PFSK-1 (cell line): Measurements from ENCODE around the gene FAXDC2.

Experiments
- FOXP2 ChIP-seq: optimal IDR thresholded peaks from 2 replicates; pipeline ENCODE3; 2011; ENCODE audit warnings: borderline replicate concordance, control low read depth, inconsistent platforms; ENCODE audit not compliant: insufficient read depth; ENCODE audit errors: extremely low read length, extremely low read depth
- POLR2AphosphoS5 ChIP-seq: IDR thresholded peaks from 2 replicates; pipeline ENCODE4 v1.6.1; 2012; ENCODE audit warnings: low read depth, mild to moderate bottlenecking, control low read depth, low read length, moderate library complexity
- SIN3A ChIP-seq: IDR thresholded peaks from 2 replicates; pipeline ENCODE4 v1.6.1; 2012; ENCODE audit warnings: mild to moderate bottlenecking, low read length, moderate library complexity, borderline replicate concordance; ENCODE audit not compliant: insufficient read depth
- TAF1 ChIP-seq: IDR thresholded peaks from 2 replicates; pipeline ENCODE4 v1.6.1; 2012; ENCODE audit warnings: low read length, control low read depth, borderline replicate concordance; ENCODE audit not compliant: insufficient read depth
- TF ChIP-seq, protein P1 (sequence below), 2 experiments: IDR thresholded peaks; 2 replicates each; pipeline versions ENCODE4 v1.6.1 to v1.8.0; 2011 to 2012; ENCODE audit warnings: low read depth in 2 of 2, low read length in 2 of 2, control low read depth in 1 of 2, inconsistent platforms in 1 of 2, mild to moderate bottlenecking in 1 of 2, moderate library complexity in 1 of 2; ENCODE audit not compliant: insufficient read depth in 1 of 2

The FAXDC2 gene

DNA sequence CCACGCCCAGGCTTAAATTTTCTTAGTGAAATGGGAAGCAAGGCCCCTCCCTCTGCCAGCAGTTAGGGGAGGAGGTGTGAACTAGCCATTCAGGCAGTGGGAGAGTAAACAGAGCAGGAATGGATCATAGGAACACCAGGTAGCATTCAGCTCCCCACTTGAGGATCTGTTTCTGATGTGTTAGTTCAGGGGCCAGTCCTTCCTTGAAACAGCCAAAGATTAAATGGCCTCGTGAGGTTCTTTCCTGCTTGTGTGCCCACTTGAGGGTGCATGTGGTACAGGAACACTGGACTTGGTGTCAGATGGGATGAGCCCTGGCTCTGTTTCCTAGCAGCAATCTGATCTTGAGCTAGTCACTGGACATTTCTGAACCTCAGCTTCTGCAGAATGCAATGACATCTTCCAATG, 21.2 kb downstream of the FAXDC2 start:
- TF ChIP-seq POLR2AphosphoS5 (no peak), FOXP2 (no peak), SIN3A (no peak), TAF1 (no peak)
- TF ChIP-seq, protein P1, sequence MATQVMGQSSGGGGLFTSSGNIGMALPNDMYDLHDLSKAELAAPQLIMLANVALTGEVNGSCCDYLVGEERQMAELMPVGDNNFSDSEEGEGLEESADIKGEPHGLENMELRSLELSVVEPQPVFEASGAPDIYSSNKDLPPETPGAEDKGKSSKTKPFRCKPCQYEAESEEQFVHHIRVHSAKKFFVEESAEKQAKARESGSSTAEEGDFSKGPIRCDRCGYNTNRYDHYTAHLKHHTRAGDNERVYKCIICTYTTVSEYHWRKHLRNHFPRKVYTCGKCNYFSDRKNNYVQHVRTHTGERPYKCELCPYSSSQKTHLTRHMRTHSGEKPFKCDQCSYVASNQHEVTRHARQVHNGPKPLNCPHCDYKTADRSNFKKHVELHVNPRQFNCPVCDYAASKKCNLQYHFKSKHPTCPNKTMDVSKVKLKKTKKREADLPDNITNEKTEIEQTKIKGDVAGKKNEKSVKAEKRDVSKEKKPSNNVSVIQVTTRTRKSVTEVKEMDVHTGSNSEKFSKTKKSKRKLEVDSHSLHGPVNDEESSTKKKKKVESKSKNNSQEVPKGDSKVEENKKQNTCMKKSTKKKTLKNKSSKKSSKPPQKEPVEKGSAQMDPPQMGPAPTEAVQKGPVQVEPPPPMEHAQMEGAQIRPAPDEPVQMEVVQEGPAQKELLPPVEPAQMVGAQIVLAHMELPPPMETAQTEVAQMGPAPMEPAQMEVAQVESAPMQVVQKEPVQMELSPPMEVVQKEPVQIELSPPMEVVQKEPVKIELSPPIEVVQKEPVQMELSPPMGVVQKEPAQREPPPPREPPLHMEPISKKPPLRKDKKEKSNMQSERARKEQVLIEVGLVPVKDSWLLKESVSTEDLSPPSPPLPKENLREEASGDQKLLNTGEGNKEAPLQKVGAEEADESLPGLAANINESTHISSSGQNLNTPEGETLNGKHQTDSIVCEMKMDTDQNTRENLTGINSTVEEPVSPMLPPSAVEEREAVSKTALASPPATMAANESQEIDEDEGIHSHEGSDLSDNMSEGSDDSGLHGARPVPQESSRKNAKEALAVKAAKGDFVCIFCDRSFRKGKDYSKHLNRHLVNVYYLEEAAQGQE (IDR thresholded peaks at IDR 0.05; ENCODE audit: insufficient read depth in 1 of 2, low read depth in 2 of 2, low read length in 2 of 2) = no peak

DNA sequence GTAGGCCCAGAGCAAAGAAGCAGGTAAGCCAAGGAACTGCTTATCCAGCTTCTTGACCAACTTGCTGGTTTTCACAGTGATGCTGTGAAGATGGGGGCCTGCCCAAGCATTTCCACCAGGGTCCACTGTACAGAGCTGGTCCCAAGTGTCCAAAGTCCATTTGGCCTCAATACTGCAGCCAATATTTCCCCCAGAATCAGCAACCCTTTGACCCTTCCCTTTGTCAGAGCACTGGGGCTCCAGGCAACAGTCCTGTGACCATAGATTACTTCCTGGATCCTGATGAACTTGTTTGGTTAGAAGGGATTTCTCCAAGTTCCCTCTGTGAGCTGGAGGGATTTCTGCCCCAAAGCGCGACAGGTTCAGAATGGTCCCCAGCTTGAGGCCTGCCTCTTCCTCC, 26.3 kb downstream of the FAXDC2 start:
- TF ChIP-seq TAF1 = no peak
- no peak for TF ChIP-seq FOXP2
- TF ChIP-seq, protein P1 (IDR thresholded peaks at IDR 0.05; ENCODE audit: insufficient read depth in 1 of 2, low read depth in 2 of 2, low read length in 2 of 2) = no peak
- no peak for TF ChIP-seq SIN3A

DNA sequence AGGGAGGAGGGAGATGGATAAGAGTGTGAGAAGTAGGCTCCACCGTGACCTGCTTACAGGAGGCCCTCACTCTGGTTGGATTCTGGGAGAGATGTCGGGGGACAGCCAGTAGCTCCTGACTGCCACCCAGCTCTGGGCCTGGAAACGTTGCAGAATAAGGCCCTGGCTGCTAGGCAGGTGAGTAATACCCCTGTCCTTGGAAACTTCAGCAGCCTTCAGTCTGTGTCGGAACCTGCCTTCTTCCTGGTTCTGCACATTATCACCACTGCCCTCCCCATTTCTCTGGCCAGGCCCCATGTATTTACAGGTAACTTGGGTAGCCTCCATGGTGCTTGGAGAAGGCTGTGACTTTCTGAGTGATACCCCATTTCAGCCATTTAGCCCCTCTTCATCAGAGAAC, 26.8 kb downstream of the FAXDC2 start:
- TF ChIP-seq SIN3A = no peak
- 0 out of 2 replicates have a peak, but pooled peaks have one; percentile 14 for TF ChIP-seq POLR2AphosphoS5

DNA sequence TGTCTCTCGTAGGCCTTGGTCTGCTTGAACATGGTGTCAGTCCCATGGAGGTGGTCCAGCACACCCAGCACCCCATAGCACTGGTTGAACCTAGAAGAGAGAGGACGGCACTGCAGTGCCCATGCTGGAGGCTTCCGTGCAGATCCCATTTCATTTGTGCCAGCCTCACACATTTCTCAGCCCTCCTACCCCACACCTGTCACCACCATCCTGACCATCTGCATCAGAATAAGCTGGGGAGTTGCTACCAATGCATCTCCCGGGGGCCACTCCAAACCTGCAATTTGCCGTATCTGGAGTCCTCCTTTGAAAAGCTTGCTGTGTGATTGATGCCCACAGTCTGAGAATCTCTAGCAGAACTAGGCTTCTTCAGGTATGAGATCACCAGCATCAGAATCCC, 30.0 kb downstream of the FAXDC2 start:
- no peak for TF ChIP-seq FOXP2
- TF ChIP-seq SIN3A = no peak
- no peak for TF ChIP-seq POLR2AphosphoS5
- TF ChIP-seq TAF1 = no peak
- TF ChIP-seq, protein P1 (IDR thresholded peaks at IDR 0.05; ENCODE audit: insufficient read depth in 1 of 2, low read depth in 2 of 2, low read length in 2 of 2) = no peak

DNA sequence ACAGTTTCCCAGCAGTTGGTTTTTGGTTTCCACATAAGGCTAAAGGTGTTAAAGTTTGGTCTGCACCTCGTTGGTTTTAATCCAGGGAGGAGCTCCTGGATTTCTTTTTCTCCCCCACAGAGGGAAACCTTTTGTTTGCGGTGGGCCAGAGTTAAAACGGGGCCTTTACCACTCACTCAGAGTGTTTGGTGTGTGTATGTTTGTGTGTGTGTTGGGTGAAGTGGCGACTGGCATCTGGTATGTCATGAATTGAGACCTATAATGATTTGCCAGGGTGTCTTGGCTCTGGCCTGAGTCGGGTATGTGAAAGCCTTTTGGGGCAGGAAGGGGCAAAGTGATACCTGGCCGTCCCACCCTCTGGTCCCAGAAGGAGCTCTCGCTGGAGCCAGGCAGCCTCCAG, 30.9 kb downstream of the FAXDC2 start:
- TF ChIP-seq POLR2AphosphoS5 = no peak
- no peak for TF ChIP-seq SIN3A
- TF ChIP-seq, protein P1 (IDR thresholded peaks at IDR 0.05; ENCODE audit: insufficient read depth in 1 of 2, low read depth in 2 of 2, low read length in 2 of 2) = no peak
- TF ChIP-seq TAF1 = no peak
- no peak for TF ChIP-seq FOXP2
